Stimulated activated naive CD8-positive, alpha-beta T cell treated with anti-CD3 and anti-CD28 coated beads, Interleukin-15, Interleukin-2, amounts not matched to agents 100 U/mL and 50 U/mL, for 24 hours (primary cell): ENCODE data around the gene TMEM120A.

Experiments used
- ATAC-seq: fragments of 150-1000 bp; cut with Tn5 transposase; one replicate; pipeline ENCODE4 v1.10.0; 2021
- DNase-seq: peaks from one replicate; pipeline ENCODE4 v3.0.0; 2021

Gene TMEM120A

GRCh38 chr7:75995052-75995471 lies 667 bp upstream of the TMEM120A start:
- ATAC-seq (no peak), DNase-seq (no peak)

GRCh38 chr7:75993689-75994387 lies 557 bp downstream of the TMEM120A start:
- DNase-seq (no peak), ATAC-seq (no peak)

- no peak for ATAC-seq
Observed at GRCh38 chr7:75992083-75992755, 2.2 kb downstream of the TMEM120A start.

GRCh38 chr7:75991531-75992082 lies 2.8 kb downstream of the TMEM120A start:
- DNase-seq: no peak
- no peak for ATAC-seq

More at GRCh38 chr7:75992083-75992755, 2.2 kb downstream of the TMEM120A start:
- DNase-seq: no peak

- no peak for DNase-seq
- no peak for ATAC-seq
Observed at GRCh38 chr7:75989500-75990388, 4.7 kb downstream of the TMEM120A start.

- no peak for DNase-seq
- no peak for ATAC-seq
Observed at GRCh38 chr7:75988568-75989499, 5.6 kb downstream of the TMEM120A start.

GRCh38 chr7:75987805-75988567 lies 6.4 kb downstream of the TMEM120A start:
- ATAC-seq (no peak), DNase-seq (no peak)

- no peak for ATAC-seq
- DNase-seq: no peak
Observed at GRCh38 chr7:75987026-75987804, 7.2 kb downstream of the TMEM120A start.

- DNase-seq (no peak), ATAC-seq (no peak)
Observed at GRCh38 chr7:75986147-75986781, 8.1 kb downstream of the TMEM120A start.

- no peak for ATAC-seq
- no peak for DNase-seq
Observed at GRCh38 chr7:75985518-75986146, 8.8 kb downstream of the TMEM120A start.

GRCh38 chr7:75985009-75985517 lies 9.3 kb downstream of the TMEM120A start:
- ATAC-seq: no peak
- no peak for DNase-seq

GRCh38 chr7:75984130-75985008 lies 10.0 kb downstream of the TMEM120A start:
- ATAC-seq (no peak), DNase-seq (no peak)

GRCh38 chr7:75983471-75984129 lies 10.8 kb downstream of the TMEM120A start:
- ATAC-seq: no peak
- no peak for DNase-seq

GRCh38 chr7:75982306-75983064 lies 11.9 kb downstream of the TMEM120A start:
- DNase-seq: no peak
- ATAC-seq: no peak

GRCh38 chr7:75981453-75982305 lies 12.7 kb downstream of the TMEM120A start:
- ATAC-seq: no peak
- DNase-seq: no peak

- ATAC-seq (no peak), DNase-seq (no peak)
Observed at GRCh38 chr7:75981203-75981452, 13.3 kb downstream of the TMEM120A start.
